ENCODE measurements around the gene DLGAP4.

DNA sequence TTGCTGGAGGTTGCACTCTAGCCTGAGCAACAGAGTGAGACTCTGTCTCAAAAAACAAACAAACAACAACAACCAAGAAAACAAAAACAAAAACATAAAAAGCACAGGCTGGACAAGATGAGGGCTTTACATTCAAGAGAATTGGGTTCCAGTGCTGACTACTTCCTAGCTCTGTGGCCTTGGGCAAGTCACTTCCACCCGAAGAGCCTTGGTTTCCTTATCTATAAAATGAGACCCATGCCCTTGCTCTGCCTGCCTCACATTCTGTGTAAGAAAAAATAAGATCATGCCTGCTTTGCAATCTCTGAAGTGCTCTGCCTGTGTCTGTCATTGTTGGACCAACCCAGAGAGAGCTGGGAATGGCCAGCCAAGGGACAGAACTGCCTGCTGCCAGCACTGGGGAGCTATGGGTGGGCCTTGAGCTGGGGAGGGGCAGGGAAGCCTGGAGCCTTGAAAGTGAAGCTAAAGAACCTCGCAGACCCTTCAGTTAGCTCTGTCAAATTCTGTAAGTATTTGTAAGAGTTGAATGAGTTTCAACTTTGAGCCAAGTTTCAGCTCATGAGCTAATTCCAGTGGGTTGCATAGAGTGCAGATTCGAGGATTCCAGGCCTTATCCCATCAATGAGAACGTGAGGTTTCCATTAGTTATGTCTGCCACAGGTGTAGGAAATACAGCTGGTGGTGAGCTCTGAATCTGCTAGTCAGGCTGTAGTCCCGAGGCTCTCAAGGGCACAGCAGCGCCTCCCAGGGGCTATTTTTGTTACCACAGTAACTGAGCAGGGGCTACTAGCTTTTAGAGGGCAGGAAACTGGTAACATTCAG is 93.2 kb downstream of the DLGAP4 start:
- TF ChIP-seq, protein P1, sequence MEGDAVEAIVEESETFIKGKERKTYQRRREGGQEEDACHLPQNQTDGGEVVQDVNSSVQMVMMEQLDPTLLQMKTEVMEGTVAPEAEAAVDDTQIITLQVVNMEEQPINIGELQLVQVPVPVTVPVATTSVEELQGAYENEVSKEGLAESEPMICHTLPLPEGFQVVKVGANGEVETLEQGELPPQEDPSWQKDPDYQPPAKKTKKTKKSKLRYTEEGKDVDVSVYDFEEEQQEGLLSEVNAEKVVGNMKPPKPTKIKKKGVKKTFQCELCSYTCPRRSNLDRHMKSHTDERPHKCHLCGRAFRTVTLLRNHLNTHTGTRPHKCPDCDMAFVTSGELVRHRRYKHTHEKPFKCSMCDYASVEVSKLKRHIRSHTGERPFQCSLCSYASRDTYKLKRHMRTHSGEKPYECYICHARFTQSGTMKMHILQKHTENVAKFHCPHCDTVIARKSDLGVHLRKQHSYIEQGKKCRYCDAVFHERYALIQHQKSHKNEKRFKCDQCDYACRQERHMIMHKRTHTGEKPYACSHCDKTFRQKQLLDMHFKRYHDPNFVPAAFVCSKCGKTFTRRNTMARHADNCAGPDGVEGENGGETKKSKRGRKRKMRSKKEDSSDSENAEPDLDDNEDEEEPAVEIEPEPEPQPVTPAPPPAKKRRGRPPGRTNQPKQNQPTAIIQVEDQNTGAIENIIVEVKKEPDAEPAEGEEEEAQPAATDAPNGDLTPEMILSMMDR (IDR thresholded peaks at IDR 0.05): no peak
- no peak for TF ChIP-seq POLR2A (IDR thresholded peaks at IDR 0.05)

Measured in breast epithelium (tissue), 3 donors.